ENCODE measurements around the gene FBXW8. TPM values are rescaled to one million over a fixed set of nuclear protein-coding genes. Genes with fewer than 3 reads are reported as not detected.

Gene FBXW8
- total RNA-seq, 1 donor from 2014 or later = 6.3 TPM

DNA sequence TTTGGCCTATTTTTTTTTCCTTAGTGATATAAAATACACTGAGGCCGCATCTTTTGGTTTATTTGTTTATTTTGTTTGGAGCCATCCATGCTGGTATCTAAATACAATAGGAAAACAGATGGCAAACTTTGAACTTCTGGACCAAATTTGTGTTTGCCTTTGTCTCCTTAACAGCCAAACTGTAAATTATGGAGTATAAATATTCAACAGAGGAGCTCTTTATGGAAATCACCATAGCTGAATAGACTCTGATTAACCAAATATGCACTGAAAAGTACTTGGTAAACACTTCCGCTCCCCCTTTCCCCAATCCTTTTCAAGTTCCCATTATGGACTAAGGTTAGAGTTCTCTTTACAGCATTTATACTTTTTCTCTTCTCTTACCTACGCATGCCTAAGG, 107.9 kb downstream of the FBXW8 start:
- intact Hi-C loops (cut with micrococcal nuclease) = no loop called here

- intact Hi-C loops (cut with micrococcal nuclease) = no loop called here
Observed at GRCh38 chr12:117019866-117020265, 109.1 kb downstream of the FBXW8 start.

DNA sequence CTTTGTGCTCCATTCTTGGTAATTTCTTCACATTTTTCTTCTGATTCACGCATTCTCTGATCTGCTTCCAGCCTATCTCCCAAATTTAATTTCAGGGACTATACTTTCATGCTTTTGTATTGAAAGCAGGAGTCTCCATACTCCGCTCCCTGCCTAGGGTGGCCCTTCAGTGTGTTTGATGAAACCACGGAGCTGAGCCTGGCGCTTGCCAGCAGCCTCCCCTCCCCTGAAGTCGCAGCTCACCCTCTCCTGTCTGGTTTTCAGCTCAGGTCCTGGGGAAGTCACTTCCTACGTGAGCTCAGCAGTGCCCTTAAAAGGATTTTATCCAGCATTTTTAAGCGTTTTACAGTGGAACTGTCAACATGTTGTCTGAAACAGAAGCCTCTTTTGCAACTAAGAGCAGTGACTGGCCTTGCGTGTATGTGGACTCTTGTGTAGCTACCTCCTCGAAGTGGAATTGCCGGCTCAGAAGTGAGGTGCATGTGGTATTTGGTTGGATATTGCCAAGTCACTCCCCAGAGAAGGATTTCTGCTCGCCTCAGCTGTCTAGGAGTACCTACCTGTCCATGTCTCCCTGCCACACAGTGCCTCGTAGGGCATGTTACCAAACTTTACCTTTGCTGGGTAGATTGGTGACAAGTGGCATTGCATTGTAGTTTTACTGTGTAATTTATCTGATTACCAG, 109.9 kb downstream of the FBXW8 start:
- intact Hi-C loops (cut with micrococcal nuclease) = no loop called here

DNA sequence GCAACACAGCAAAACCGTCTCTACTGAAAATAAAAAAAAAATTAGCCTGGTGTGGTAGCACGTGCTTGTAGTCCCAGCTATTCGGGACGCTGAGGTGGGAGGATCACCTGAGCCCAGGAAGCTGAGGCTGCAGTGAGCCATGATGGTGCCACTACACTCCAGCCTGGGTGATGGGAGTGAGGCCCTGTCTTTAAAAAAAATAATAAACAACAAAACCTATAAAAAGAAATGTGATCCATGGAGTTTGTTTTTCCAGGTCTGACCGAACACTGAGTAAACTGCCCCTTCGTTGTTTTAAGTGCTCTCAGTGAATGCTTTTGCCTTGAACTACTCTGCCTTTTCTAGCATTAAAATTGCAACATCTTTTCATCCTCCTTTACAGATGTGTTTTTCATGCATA, 111.7 kb downstream of the FBXW8 start:
- intact Hi-C loops (cut with micrococcal nuclease) = no loop called here

DNA sequence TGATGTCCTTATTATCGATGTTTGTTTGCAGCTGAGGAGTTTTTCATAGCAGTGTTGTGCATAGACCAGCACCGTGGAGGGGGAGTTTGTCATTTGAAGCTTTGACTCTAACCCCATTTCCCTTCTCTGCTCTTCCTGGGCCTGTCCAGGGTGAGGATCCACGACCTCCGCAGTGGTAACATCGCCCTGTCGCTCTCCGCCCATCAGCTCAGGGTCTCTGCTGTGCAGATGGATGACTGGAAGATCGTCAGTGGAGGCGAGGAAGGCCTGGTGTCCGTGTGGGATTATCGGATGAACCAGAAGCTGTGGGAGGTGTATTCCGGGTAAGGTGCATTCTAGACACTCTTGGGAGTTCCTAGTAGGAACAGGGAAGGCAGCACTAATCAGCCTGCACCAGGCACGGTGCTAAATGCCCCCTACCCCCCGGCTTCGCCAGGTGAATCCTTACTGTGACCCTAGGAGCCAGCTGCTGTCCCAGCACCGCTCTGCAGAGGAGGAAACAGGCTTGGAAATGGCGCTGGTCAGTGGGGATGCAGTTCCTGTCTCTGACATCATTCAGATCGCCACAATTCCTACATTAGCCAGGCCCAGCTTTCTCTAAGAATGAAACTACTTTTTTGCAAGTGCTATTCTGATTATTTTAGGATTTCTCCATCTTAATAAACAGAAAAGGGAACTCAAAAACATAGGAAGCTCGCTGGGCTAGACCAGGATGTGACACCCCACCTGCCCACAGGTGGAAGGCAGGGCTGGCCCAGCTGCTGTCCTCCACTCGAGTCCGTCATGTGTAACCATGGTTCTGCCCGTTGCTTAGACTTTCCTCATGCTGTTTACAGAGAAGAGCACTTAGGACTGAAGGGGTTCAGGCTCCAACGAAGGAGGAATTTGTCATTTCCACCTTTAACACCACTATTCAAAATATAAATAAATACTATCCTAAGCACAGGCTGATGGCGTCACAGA, 113.5 kb downstream of the FBXW8 start:
- intact Hi-C loops (cut with micrococcal nuclease) = no loop called here

- intact Hi-C loops (cut with micrococcal nuclease) = loop anchor here (1.0 to 5.0 kb wide), 3 partner anchors 94 to 322 kb away; no protein-coding TSS in a partner anchor
Observed at GRCh38 chr12:117024961-117025480, 114.3 kb downstream of the FBXW8 start.

DNA sequence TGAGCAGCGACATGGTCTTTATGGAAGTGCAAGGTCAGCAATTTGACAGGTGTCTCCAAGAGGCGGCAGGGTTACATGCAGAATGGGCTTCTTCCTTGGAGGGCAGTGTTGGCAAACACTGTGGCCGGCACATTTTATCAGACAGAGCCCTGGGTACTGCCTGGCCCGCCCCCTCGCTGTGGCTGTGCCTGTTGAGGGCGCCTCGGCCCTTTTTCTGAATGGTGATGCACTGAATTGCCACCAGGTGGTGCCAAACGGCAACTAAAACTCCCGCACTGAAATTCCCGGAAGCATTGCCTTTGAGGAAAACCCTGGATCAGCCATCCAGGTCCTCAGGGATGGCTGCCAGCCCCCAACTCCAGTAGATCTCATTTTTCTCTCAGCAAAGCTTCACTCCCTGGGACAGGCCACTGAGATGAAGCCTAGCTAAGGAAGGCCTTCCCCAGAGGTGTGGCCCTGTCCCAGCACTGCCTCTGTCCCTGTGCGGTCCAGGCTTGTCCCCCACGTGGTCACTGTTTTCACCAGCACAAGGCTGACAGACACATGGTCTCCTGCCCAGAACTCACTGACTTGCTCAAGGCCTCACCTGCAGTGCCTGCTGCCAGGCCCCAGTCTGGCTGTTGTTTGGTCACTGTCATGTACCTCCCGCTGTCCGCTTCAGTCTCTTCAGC, 114.9 kb downstream of the FBXW8 start:
- intact Hi-C loops (cut with micrococcal nuclease) = loop anchor here (1.0 to 5.0 kb wide), 3 partner anchors 94 to 322 kb away; no protein-coding TSS in a partner anchor

GRCh38 chr12:117026343-117026742, 115.6 kb downstream of the FBXW8 start:
- intact Hi-C loops (cut with micrococcal nuclease) = loop anchor here (5.0 kb wide), 1 partner anchor 106 kb away; no protein-coding TSS in a partner anchor

DNA sequence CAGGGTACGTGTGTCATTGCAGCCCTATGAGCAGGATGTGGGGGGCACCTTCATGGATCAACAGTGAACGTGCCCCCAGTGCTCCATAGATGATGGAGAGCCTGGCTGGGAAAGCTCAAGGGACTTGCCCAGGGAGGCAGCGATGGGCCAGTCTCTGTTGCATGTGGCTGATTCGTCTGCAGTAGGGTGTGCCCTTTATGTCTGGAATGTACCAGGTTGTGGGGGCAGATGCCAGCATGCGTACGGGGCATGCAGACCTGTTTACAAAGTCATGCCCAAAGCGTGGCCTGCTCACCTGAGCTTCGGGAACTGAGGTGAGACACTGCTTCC, 116.1 kb downstream of the FBXW8 start:
- intact Hi-C loops (cut with micrococcal nuclease) = loop anchor here (5.0 kb wide), 1 partner anchor 105 kb away; no protein-coding TSS in a partner anchor

- intact Hi-C loops (cut with micrococcal nuclease) = loop anchor here (5.0 kb wide), 1 partner anchor 105 kb away; no protein-coding TSS in a partner anchor
Observed at GRCh38 chr12:117027251-117028086, 116.7 kb downstream of the FBXW8 start.

DNA sequence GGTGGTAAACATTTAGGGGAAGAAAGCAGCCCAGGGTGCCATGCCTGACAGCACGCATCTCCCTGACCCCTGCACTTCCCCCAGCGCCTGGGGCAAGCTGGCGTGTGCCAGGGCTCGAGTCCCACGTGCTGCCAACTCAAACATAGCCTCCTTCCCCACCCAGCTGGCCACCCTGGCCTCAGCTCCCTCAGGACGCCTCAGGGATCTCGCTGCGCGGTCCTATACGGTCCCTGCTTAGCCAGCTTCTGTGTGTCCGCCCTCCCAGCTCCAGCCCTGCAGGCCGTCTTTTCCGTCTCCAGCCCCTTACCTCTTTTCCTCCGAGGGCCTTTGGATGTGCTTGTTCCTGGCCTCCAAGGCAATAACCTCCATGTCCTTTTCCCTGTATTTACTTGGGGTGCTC, 117.5 kb downstream of the FBXW8 start:
- intact Hi-C loops (cut with micrococcal nuclease) = loop anchor here (5.0 kb wide), 1 partner anchor 104 kb away; no protein-coding TSS in a partner anchor

- intact Hi-C loops (cut with micrococcal nuclease) = no loop called here
Observed at GRCh38 chr12:117030187-117030900, 119.6 kb downstream of the FBXW8 start.

DNA sequence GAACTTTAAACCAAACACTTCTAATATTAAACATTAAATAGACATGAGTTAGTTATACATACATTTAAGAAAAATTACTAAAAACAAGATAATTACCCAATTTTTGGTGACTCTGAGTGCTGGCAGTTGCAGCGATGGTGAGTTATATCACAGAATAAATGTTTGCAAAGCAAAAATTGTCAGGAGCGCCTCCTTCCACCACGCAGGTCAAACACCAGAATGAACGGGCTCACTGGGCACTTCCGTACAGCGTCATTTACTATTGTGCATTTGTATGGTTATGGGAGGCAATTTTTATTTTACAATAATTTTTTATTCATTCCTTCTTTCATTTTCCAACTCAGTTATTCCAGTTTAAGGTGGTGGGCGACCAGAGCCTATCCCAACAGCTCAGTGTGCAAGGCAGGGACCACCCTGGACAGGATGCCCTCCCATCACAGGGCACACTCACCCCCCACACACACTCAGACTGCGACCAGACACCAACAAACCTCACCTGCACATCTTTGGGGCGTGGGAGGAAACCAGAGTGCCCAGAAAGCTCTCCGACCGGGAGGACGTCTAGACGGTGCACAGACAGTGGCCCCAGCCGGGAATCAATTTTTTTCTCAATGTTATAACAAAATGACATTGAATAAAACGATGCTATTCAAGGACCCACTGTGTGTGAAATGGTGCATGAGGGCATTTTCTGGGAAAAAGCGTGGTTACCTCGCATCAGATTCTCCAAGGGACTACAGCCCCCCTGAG, 121.3 kb downstream of the FBXW8 start:
- intact Hi-C loops (cut with micrococcal nuclease) = no loop called here

- intact Hi-C loops (cut with micrococcal nuclease) = no loop called here
Observed at GRCh38 chr12:117032593-117033381, 122.0 kb downstream of the FBXW8 start.

DNA sequence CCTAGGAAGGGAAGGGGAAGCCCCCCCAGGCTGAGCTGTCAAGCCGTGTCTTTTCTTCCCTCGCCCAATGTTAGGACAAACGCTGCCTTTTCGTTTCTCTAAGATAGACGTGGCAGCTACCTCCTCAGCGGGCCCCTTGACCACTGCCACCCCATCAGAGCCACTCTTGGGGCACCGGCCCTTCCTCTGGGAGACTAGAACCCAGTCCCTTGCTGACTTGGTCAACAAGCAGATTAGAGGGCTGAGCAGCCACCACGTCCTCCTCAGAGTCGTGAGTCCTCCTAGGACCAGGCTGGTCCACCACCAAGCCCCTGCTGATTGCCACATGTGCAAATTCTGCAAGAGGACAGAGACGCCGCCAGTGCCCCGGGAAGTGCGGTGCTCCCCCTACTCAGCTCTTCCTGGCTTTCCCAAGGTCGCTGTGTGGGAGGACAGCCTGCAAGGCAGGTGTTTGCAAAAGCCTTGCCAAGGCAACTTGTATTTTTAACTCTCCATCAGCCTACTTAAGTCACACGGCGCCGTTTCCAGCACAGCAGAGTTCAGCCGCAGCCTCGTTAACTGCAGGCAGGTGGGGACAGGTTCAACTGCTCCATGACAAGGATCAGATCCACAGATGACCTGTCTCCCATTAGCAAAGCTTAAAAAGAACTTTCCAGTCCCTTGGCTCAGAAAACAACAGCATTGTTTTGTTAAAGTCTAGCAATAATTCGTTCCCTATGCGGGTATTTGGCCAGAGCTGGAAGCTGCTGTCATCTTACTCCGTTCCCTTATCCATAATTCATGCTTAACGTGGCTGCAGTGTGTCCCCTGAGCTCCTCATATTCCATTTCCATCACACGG, 122.9 kb downstream of the FBXW8 start:
- intact Hi-C loops (cut with micrococcal nuclease) = no loop called here

DNA sequence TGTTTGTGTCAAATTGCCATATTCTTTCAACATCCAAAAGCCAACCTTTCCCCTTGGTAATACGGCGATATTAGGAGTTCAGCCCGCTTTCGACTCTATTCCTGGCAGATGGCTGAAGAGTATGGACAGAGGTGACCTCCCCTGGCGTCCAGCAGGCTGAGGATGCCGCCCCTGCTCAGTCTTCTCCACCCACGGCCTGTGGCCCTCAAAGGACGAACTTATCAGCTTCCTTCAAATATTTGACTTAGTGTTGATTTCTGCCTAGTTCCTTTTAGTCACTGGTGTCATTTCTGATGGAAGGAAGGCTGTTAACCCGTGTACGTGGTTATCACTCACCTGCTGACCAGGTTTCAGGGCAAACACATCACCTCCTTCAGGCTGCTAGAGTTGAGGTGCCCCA, 123.5 kb downstream of the FBXW8 start:
- intact Hi-C loops (cut with micrococcal nuclease) = no loop called here

GRCh38 chr12:117034701-117035151, 124.0 kb downstream of the FBXW8 start:
- intact Hi-C loops (cut with micrococcal nuclease) = no loop called here

All from T-helper 2 cell treated with Interferon-gamma antibody and Interleukin-4, amounts not matched to agents 100 ng/mL and 5 ng/mL, for 36 hours (primary cell).